ENCODE data around the gene KLK7. TPM values are rescaled to one million over a fixed set of nuclear protein-coding genes. Genes with fewer than 3 reads are reported as not detected.

The KLK7 gene
- total and polyA plus RNA-seq, 2 experiments from 2014 or later, result 0.20 to 2.8 TPM

DNA sequence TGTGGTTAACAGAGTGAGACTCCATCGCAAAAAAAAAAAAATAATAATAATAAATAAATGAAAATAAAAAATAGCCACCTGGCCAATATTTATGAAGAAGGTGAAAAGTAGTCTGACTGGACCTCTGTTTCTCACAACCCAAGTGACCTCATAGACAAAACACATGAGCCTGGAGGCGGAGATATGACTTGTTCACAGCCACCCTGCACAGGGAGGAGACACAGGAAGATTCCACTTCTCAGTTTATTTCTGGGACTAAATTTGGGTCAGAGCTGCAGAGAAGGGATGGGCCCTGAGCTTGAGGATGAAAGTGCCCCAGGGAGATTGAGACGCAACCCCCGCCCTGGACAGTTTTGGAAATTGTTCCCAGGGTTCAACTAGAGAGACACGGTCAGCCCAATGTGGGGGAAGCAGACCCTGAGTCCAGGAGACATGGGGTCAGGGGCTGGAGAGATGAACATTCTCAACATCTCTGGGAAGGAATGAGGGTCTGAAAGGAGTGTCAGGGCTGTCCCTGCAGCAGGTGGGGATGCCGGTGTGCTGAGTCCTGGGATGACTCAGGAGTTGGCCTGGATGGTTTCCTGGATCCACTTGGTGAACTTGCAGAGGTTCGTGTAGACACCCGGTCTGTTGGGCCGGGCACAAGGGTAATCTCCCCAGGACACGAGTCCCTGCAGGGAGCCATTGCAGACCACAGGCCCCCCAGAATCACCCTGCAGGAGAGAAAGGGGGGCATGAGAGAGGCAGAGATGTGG, 40.5 kb downstream of the KLK7 start:
- Histone ChIP-seq H3K79me2 (no peaks in the 10 kb centered on the region), H3K4me2 (no peak overlapping the region), H3K9me3 (ENCODE audit: low read depth) (no peaks in the 10 kb centered on the region), H3K9me2 (replicated peaks; ENCODE audit: insufficient read depth) (no peaks in the 10 kb centered on the region), H4K20me1 (ENCODE audit: insufficient read depth, poor library complexity, severe bottlenecking) (no peaks in the 10 kb centered on the region), H3K27ac (no peak overlapping the region), H3K36me3 (replicated peaks; ENCODE audit: insufficient read depth, low read depth) (no peaks in the 10 kb centered on the region), H3K27me3 (no peaks in the 10 kb centered on the region), H3K4me3 (no peak overlapping the region), H2AFZ (no peak overlapping the region), H3K4me1 (ENCODE audit: insufficient read depth) (no peaks in the 10 kb centered on the region)
- TF ChIP-seq CTCF (IDR thresholded peaks at IDR 0.05; ENCODE audit: poor library complexity) (no peak), EZH2phosphoT487 (IDR thresholded peaks at IDR 0.05; ENCODE audit: low read depth, severe bottlenecking, unreplicated experiment) (no peak), EZH2 (IDR thresholded peaks at IDR 0.05; ENCODE audit: borderline replicate concordance) (no peak)
- DNase-seq (ENCODE audit: low spot score), result no peak
- WGBS (ENCODE audit: low lambda C conversion rate, missing lambda C conversion rate), result 93% methylated on average over 10 of the region's 10 CpGs

DNA sequence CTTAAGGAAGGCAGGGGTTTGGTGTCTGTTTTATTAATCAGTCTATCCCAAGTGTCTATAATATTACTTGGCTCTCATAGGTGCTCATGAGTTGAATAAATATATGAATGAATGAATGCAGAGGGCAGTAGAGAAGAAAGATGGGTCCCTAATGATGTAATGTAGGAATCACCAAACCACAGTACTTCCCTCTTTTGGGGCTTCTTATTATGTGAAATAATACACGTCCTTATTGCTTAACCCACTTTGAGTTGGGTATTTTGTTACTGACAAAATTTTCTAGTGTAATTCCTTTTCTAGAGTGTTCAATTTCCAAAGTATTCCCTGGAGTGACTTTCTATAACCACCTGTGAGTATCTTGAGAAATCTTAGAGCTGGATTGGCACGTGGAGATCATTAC, 44.1 kb downstream of the KLK7 start:
- Histone ChIP-seq H3K79me2 (no peaks in the 10 kb centered on the region), H2AFZ (no peak overlapping the region), H3K27me3 (no peaks in the 10 kb centered on the region), H3K4me3 (no peak overlapping the region), H3K36me3 (replicated peaks; ENCODE audit: insufficient read depth, low read depth) (no peaks in the 10 kb centered on the region), H3K27ac (no peak overlapping the region), H3K4me1 (ENCODE audit: insufficient read depth) (no peaks in the 10 kb centered on the region), H4K20me1 (ENCODE audit: insufficient read depth, poor library complexity, severe bottlenecking) (no peaks in the 10 kb centered on the region), H3K9me3 (ENCODE audit: low read depth) (no peaks in the 10 kb centered on the region), H3K9me2 (replicated peaks; ENCODE audit: insufficient read depth) (no peaks in the 10 kb centered on the region), H3K4me2 (no peak overlapping the region)
- TF ChIP-seq EZH2 (IDR thresholded peaks at IDR 0.05; ENCODE audit: borderline replicate concordance) (no peak), CTCF (IDR thresholded peaks at IDR 0.05; ENCODE audit: poor library complexity) (no peak), EZH2phosphoT487 (IDR thresholded peaks at IDR 0.05; ENCODE audit: low read depth, severe bottlenecking, unreplicated experiment) (no peak)
- no peak for DNase-seq (ENCODE audit: low spot score)
- 71% methylated on average over 2 of the region's 2 CpGs for WGBS (ENCODE audit: low lambda C conversion rate, missing lambda C conversion rate)

DNA sequence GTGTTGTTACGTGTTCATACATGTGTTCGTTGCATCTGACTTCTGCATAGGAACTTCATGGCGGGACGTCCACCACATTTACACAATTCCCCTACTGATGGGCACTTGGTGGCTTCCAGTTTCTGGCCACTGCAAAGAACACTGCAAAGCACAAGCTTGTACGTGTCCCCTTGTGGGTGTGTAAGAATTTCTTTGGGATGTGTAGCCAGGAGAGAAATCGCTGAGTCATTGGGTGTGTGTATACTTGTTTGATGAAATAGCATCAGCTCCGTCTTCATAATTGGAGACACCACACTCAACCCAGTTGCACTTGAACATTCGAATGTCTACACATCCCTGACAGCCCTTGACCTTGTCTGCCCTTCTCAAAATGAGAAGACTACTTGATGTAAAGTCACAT, 50.1 kb downstream of the KLK7 start:
- Histone ChIP-seq H3K79me2 (no peaks in the 10 kb centered on the region), H3K36me3 (replicated peaks; ENCODE audit: insufficient read depth, low read depth) (no peaks in the 10 kb centered on the region), H3K4me2 (no peak overlapping the region), H3K9me2 (replicated peaks; ENCODE audit: insufficient read depth) (no peaks in the 10 kb centered on the region), H3K4me1 (ENCODE audit: insufficient read depth) (no peaks in the 10 kb centered on the region), H3K27me3 (peaks cover 5% of the 10 kb centered on the region), H4K20me1 (ENCODE audit: insufficient read depth, poor library complexity, severe bottlenecking) (no peaks in the 10 kb centered on the region), H3K9me3 (ENCODE audit: low read depth) (no peaks in the 10 kb centered on the region), H3K4me3 (no peak overlapping the region), H2AFZ (no peak overlapping the region), H3K27ac (no peak overlapping the region)
- TF ChIP-seq EZH2phosphoT487 (IDR thresholded peaks at IDR 0.05; ENCODE audit: low read depth, severe bottlenecking, unreplicated experiment) (no peak), EZH2 (IDR thresholded peaks at IDR 0.05; ENCODE audit: borderline replicate concordance) (no peak)
- DNase-seq (ENCODE audit: low spot score), result no peak
- 86% methylated on average over 8 of the region's 8 CpGs for WGBS (ENCODE audit: low lambda C conversion rate, missing lambda C conversion rate)

GRCh38 chr19:50932690-50933083, 51.0 kb downstream of the KLK7 start:
- TF ChIP-seq EZH2 (IDR thresholded peaks at IDR 0.05; ENCODE audit: borderline replicate concordance) (no peak), EZH2phosphoT487 (IDR thresholded peaks at IDR 0.05; ENCODE audit: low read depth, severe bottlenecking, unreplicated experiment) (no peak)
- H3K27me3 ChIP-seq, result peaks cover 5% of the 10 kb centered on the region
- no peak overlapping the region for H3K27ac ChIP-seq
- no peak for DNase-seq (ENCODE audit: low spot score)
- no peaks in the 10 kb centered on the region for H3K9me2 ChIP-seq (replicated peaks; ENCODE audit: insufficient read depth)
- H3K9me3 ChIP-seq (ENCODE audit: low read depth), result no peaks in the 10 kb centered on the region
- H4K20me1 ChIP-seq (ENCODE audit: insufficient read depth, poor library complexity, severe bottlenecking), result no peaks in the 10 kb centered on the region
- H3K4me1 ChIP-seq (ENCODE audit: insufficient read depth), result no peaks in the 10 kb centered on the region
- H3K4me2 ChIP-seq, result no peak overlapping the region
- 68% methylated on average over 4 of the region's 4 CpGs for WGBS (ENCODE audit: low lambda C conversion rate, missing lambda C conversion rate)
- no peaks in the 10 kb centered on the region for H3K79me2 ChIP-seq
- H2AFZ ChIP-seq, result no peak overlapping the region
- no peaks in the 10 kb centered on the region for H3K36me3 ChIP-seq (replicated peaks; ENCODE audit: insufficient read depth, low read depth)
- H3K4me3 ChIP-seq, result no peak overlapping the region

Measured in hepatocyte (in vitro differentiated cells).